Fibroblast of skin of right biceps (primary cell): ENCODE data around the gene PLIN5.

Experiments used
- DNase-seq: peaks from one replicate; pipeline ENCODE4 v3.0.0-alpha.2; 2013

PLIN5 gene

GRCh38 chr19:4477034-4477801 is 57.8 kb downstream of the PLIN5 start:
- no peak for DNase-seq

GRCh38 chr19:4474514-4475022 is 60.5 kb downstream of the PLIN5 start:
- DNase-seq: peak; percentile 79

- no peak for DNase-seq
These were observed 61.1 kb downstream of the PLIN5 start for GRCh38 chr19:4473763-4474513.

- DNase-seq: no peak
These were observed 61.8 kb downstream of the PLIN5 start for GRCh38 chr19:4473011-4473762.
